ENCODE results near the gene BLMH. TPM values are rescaled to one million over a fixed set of nuclear protein-coding genes. Genes with fewer than 3 reads are reported as not detected.

Gene BLMH
- total and polyA plus RNA-seq, 2 experiments from 2014 or later: 36.4 to 58.7 TPM

- TF ChIP-seq ZNF462 (CRISPR knock-in tag; IDR thresholded peaks at IDR 0.05): no peak
- no peak for TF ChIP-seq CTCF (conservative IDR thresholded peaks at IDR 0.05; ENCODE audit: low read depth in 2 of 2)
- TF ChIP-seq EZH2 (IDR thresholded peaks at IDR 0.05; ENCODE audit: low read depth, unreplicated experiment): no peak
These were observed 33.0 kb upstream of the BLMH start (continued) for GRCh38 chr17:30324723-30325122.

- no peaks in the 10 kb centered on the region for H3K36me3 ChIP-seq (ENCODE audit: insufficient read depth)
- no peaks in the 10 kb centered on the region for H3K27me3 ChIP-seq (ENCODE audit: insufficient read depth)
- Mint-ChIP-seq H3K27ac (no peak overlapping the region), H3K27me3 (ENCODE audit: insufficient read depth, low read depth, poor library complexity) (no peaks in the 10 kb centered on the region), H3K4me1 (no peaks in the 10 kb centered on the region), H3K4me3 (no peak overlapping the region), H3K9me3 (no peaks in the 10 kb centered on the region), H3K36me3 (ENCODE audit: low read depth) (no peaks in the 10 kb centered on the region)
- H2AFZ ChIP-seq: peak overlapping the region; percentile 18; the same call in 1 of the 2 replicates
- H3K27ac ChIP-seq (ENCODE audit: low read depth): no peak overlapping the region
- no peak overlapping the region for H3K4me3 ChIP-seq
- H3F3A ChIP-seq (replicated peaks; ENCODE audit: low read depth): no peaks in the 10 kb centered on the region
- H3K4me2 ChIP-seq: no peak overlapping the region
- no peak for ATAC-seq
- no peaks in the 10 kb centered on the region for H4K20me1 ChIP-seq (replicated peaks; ENCODE audit: insufficient read depth)
- H3K9me2 ChIP-seq (ENCODE audit: insufficient read depth): no peaks in the 10 kb centered on the region
- H3K4me1 ChIP-seq (ENCODE audit: insufficient read depth): no peaks in the 10 kb centered on the region
- no peaks in the 10 kb centered on the region for H3K79me2 ChIP-seq (replicated peaks; ENCODE audit: insufficient read depth)
- DNase-seq (ENCODE audit: low spot score): no peak
- TF ChIP-seq JUNB (IDR thresholded peaks at IDR 0.05; ENCODE audit: unreplicated experiment) (no peak), NANOG (IDR thresholded peaks at IDR 0.05; ENCODE audit: borderline replicate concordance) (no peak), ZNF462 (CRISPR knock-in tag; IDR thresholded peaks at IDR 0.05) (no peak), STAT1 (IDR thresholded peaks at IDR 0.05; ENCODE audit: unreplicated experiment) (no peak), ZNF331 (CRISPR knock-in tag; IDR thresholded peaks at IDR 0.05; ENCODE audit: low read depth) (no peak), ZNF114 (CRISPR knock-in tag; IDR thresholded peaks at IDR 0.05) (no peak), EZH2 (IDR thresholded peaks at IDR 0.05; ENCODE audit: low read depth, unreplicated experiment) (no peak), POLR2AphosphoS5 (IDR thresholded peaks at IDR 0.05; ENCODE audit: low read depth) (no peak)
These were observed 32.2 kb upstream of the BLMH start for GRCh38 chr17:30323895-30324319.
